ENCODE measurements around the gene CES4A. TPM values are rescaled to one million over a fixed set of nuclear protein-coding genes. Genes with fewer than 3 reads are reported as not detected.
"Not testable (repeated sequence)": the region's sequence is repeated elsewhere in the genome, so short reads cannot be mapped to it uniquely, and the experiment has no call there.

CES4A gene
- total RNA-seq, 1 experiment from 2014 or later = not detected

- Histone ChIP-seq H3K4me1 (replicated peaks) (peaks cover 2% of the 10 kb centered on the region; the same call in 1 of the 2 replicates), H3K27me3 (replicated peaks) (no peaks in the 10 kb centered on the region; the same call in 1 of the 2 replicates), H3K4me3 (no peak overlapping the region), H3K9me3 (replicated peaks) (no peaks in the 10 kb centered on the region), H3K27ac (no peak overlapping the region), H3K36me3 (no peaks in the 10 kb centered on the region)
- no peak for DNase-seq (ENCODE audit: low read depth in 1 of 2, low spot score in 2 of 2)
These were observed 3.5 kb upstream of the CES4A start for GRCh38 chr16:66984892-66985311.

- Histone ChIP-seq H3K27ac (no peak overlapping the region), H3K4me3 (no peak overlapping the region), H3K4me1 (replicated peaks) (no peaks in the 10 kb centered on the region), H3K27me3 (replicated peaks) (no peaks in the 10 kb centered on the region; the same call in 1 of the 2 replicates), H3K36me3 (no peaks in the 10 kb centered on the region), H3K9me3 (replicated peaks) (no peaks in the 10 kb centered on the region)
- DNase-seq (ENCODE audit: low read depth in 1 of 2, low spot score in 2 of 2) = no peak
These were observed 1.8 kb upstream of the CES4A start for GRCh38 chr16:66986559-66986958.

GRCh38 chr16:66991545-66992077 lies 3.2 kb downstream of the CES4A start:
- no peaks in the 10 kb centered on the region for H3K36me3 ChIP-seq
- H3K9me3 ChIP-seq (replicated peaks) = no peaks in the 10 kb centered on the region
- no peak overlapping the region for H3K4me3 ChIP-seq
- H3K4me1 ChIP-seq (replicated peaks) = no peaks in the 10 kb centered on the region
- DNase-seq (ENCODE audit: low read depth in 1 of 2, low spot score in 2 of 2) = no peak
- no peak overlapping the region for H3K27ac ChIP-seq
- no peaks in the 10 kb centered on the region for H3K27me3 ChIP-seq (replicated peaks)

- H3K4me3 ChIP-seq; H3K4me1 ChIP-seq (replicated peaks); H3K9me3 ChIP-seq (replicated peaks); H3K27ac ChIP-seq; H3K27me3 ChIP-seq (replicated peaks); DNase-seq (ENCODE audit: low read depth in 1 of 2, low spot score in 2 of 2); H3K36me3 ChIP-seq: not testable (repeated sequence)
These were observed 5.2 kb downstream of the CES4A start for GRCh38 chr16:66993558-66993957.

GRCh38 chr16:66996324-66996982 lies 8.1 kb downstream of the CES4A start:
- no peak for DNase-seq (ENCODE audit: low read depth in 1 of 2, low spot score in 2 of 2)
- H3K27ac ChIP-seq = no peak overlapping the region
- H3K27me3 ChIP-seq (replicated peaks) = no peaks in the 10 kb centered on the region
- peaks cover 10% of the 10 kb centered on the region for H3K4me1 ChIP-seq (replicated peaks)
- 0 out of 2 replicates have a peak, but pooled peaks cover 3% of the 10 kb centered on the region for H3K9me3 ChIP-seq (replicated peaks)
- no peaks in the 10 kb centered on the region for H3K36me3 ChIP-seq
- no peak overlapping the region for H3K4me3 ChIP-seq

- peaks cover 13% of the 10 kb centered on the region for H3K4me1 ChIP-seq (replicated peaks)
- no peaks in the 10 kb centered on the region for H3K36me3 ChIP-seq
- no peak overlapping the region for H3K27ac ChIP-seq
- H3K4me3 ChIP-seq = no peak overlapping the region
- 0 out of 2 replicates have a peak, but pooled peaks cover 3% of the 10 kb centered on the region for H3K9me3 ChIP-seq (replicated peaks)
- no peak for DNase-seq (ENCODE audit: low read depth in 1 of 2, low spot score in 2 of 2)
- no peaks in the 10 kb centered on the region for H3K27me3 ChIP-seq (replicated peaks)
These were observed 8.6 kb downstream of the CES4A start for GRCh38 chr16:66996983-66997358.

- 0 out of 2 replicates have a peak, but pooled peaks cover 3% of the 10 kb centered on the region for H3K9me3 ChIP-seq (replicated peaks)
- no peaks in the 10 kb centered on the region for H3K27me3 ChIP-seq (replicated peaks)
- H3K4me3 ChIP-seq = peak overlapping the region; percentile 16; the same call in 1 of the 2 replicates
- DNase-seq (ENCODE audit: low read depth in 1 of 2, low spot score in 2 of 2) = no peak
- H3K27ac ChIP-seq = no peak overlapping the region
- no peaks in the 10 kb centered on the region for H3K36me3 ChIP-seq
- peaks cover 13% of the 10 kb centered on the region for H3K4me1 ChIP-seq (replicated peaks)
These were observed 12.3 kb downstream of the CES4A start for GRCh38 chr16:67000384-67001351.

- no peaks in the 10 kb centered on the region for H3K36me3 ChIP-seq
- H3K27me3 ChIP-seq (replicated peaks) = no peaks in the 10 kb centered on the region
- H3K27ac ChIP-seq = no peak overlapping the region
- 0 out of 2 replicates have a peak, but pooled peaks cover 3% of the 10 kb centered on the region for H3K9me3 ChIP-seq (replicated peaks)
- no peak overlapping the region for H3K4me3 ChIP-seq
- peaks cover 15% of the 10 kb centered on the region for H3K4me1 ChIP-seq (replicated peaks)
- no peak for DNase-seq (ENCODE audit: low read depth in 1 of 2, low spot score in 2 of 2)
These were observed 13.3 kb downstream of the CES4A start for GRCh38 chr16:67001726-67002125.

- DNase-seq (ENCODE audit: low read depth in 1 of 2, low spot score in 2 of 2) = peak in 1 of 2 experiments; percentile 33
- H3K4me1 ChIP-seq (replicated peaks) = peaks cover 13% of the 10 kb centered on the region
These were observed 18.7 kb downstream of the CES4A start for GRCh38 chr16:67006930-67007658.

GRCh38 chr16:67009158-67009557 lies 20.8 kb downstream of the CES4A start:
- Histone ChIP-seq H3K27ac (no peak overlapping the region), H3K27me3 (replicated peaks) (no peaks in the 10 kb centered on the region), H3K36me3 (no peaks in the 10 kb centered on the region), H3K4me1 (replicated peaks) (peaks cover 24% of the 10 kb centered on the region), H3K9me3 (replicated peaks) (no peaks in the 10 kb centered on the region), H3K4me3 (no peak overlapping the region)
- DNase-seq (ENCODE audit: low read depth in 1 of 2, low spot score in 2 of 2) = no peak

More at GRCh38 chr16:67006930-67007658, 18.7 kb downstream of the CES4A start:
- Histone ChIP-seq H3K27ac (no peak overlapping the region), H3K36me3 (no peaks in the 10 kb centered on the region), H3K27me3 (replicated peaks) (no peaks in the 10 kb centered on the region), H3K4me3 (no peak overlapping the region), H3K9me3 (replicated peaks) (no peaks in the 10 kb centered on the region)

GRCh38 chr16:67011274-67011673 lies 22.9 kb downstream of the CES4A start:
- H3K4me3 ChIP-seq = no peak overlapping the region
- peaks cover 30% of the 10 kb centered on the region for H3K4me1 ChIP-seq (replicated peaks)
- DNase-seq (ENCODE audit: low read depth in 1 of 2, low spot score in 2 of 2) = no peak
- H3K27ac ChIP-seq = no peak overlapping the region
- no peaks in the 10 kb centered on the region for H3K36me3 ChIP-seq
- no peaks in the 10 kb centered on the region for H3K27me3 ChIP-seq (replicated peaks)
- H3K9me3 ChIP-seq (replicated peaks) = no peaks in the 10 kb centered on the region

GRCh38 chr16:67013233-67013822 lies 24.9 kb downstream of the CES4A start:
- H3K36me3 ChIP-seq = no peaks in the 10 kb centered on the region
- H3K27ac ChIP-seq = no peak overlapping the region
- DNase-seq (ENCODE audit: low read depth in 1 of 2, low spot score in 2 of 2) = no peak
- H3K27me3 ChIP-seq (replicated peaks) = no peaks in the 10 kb centered on the region
- peaks cover 17% of the 10 kb centered on the region for H3K4me1 ChIP-seq (replicated peaks)
- peak overlapping the region; percentile 45 for H3K4me3 ChIP-seq
- no peaks in the 10 kb centered on the region for H3K9me3 ChIP-seq (replicated peaks)
